Measurements from ENCODE around the gene CLEC19A.

DNA sequence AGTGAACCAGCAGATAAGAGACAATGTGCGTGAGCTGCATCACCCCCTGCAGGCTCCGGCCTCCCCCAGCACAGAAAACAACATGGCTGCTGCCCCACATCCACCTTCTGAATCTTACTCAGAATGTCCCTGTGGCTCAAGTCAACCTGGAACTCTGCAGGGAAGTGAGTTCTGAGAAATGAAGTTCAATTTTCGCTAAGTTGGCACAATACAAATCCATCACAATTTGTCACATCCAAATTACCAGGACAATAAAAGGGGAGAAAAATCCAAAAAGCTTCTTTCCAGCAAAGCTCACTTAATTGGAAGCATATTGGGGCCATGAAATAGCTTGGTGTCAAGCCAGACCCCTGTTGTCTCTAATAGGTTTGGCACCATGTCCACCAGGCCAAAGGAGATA lies 38.1 kb downstream of the CLEC19A start:
- TF ChIP-seq, protein P1, sequence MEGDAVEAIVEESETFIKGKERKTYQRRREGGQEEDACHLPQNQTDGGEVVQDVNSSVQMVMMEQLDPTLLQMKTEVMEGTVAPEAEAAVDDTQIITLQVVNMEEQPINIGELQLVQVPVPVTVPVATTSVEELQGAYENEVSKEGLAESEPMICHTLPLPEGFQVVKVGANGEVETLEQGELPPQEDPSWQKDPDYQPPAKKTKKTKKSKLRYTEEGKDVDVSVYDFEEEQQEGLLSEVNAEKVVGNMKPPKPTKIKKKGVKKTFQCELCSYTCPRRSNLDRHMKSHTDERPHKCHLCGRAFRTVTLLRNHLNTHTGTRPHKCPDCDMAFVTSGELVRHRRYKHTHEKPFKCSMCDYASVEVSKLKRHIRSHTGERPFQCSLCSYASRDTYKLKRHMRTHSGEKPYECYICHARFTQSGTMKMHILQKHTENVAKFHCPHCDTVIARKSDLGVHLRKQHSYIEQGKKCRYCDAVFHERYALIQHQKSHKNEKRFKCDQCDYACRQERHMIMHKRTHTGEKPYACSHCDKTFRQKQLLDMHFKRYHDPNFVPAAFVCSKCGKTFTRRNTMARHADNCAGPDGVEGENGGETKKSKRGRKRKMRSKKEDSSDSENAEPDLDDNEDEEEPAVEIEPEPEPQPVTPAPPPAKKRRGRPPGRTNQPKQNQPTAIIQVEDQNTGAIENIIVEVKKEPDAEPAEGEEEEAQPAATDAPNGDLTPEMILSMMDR (IDR thresholded peaks at IDR 0.05; ENCODE audit: extremely low read depth in 1 of 2, insufficient read depth in 1 of 2, low read depth in 1 of 2, low read length in 2 of 2): no peak
- TF ChIP-seq GATA2 (IDR thresholded peaks at IDR 0.05; ENCODE audit: insufficient read depth, insufficient read length, low read depth, low read length) (no peak), FOS (IDR thresholded peaks at IDR 0.05; ENCODE audit: borderline replicate concordance, insufficient read depth, low read length) (no peak)

Data from endothelial cell of umbilical vein (primary cell).